Measurements from ENCODE around the gene SGMS1. TPM values are rescaled to one million over a fixed set of nuclear protein-coding genes. Genes with fewer than 3 reads are reported as not detected.

Gene SGMS1
- total RNA-seq, 1 experiment from 2014 or later: 20.4 TPM

GRCh38 chr10:50469288-50469687 is 154.5 kb downstream of the SGMS1 start:
- Histone ChIP-seq H3K79me2 (ENCODE audit: insufficient read depth, low read length) (no peaks in the 10 kb centered on the region), H3K9me3 (ENCODE audit: control insufficient read depth, low read depth, low read length) (no peaks in the 10 kb centered on the region), H2AK5ac (ENCODE audit: insufficient read length, low read length) (no peak overlapping the region), H2BK15ac (ENCODE audit: low read depth, low read length) (no peak overlapping the region), H4K91ac (ENCODE audit: insufficient read length, low read depth, low read length) (no peak overlapping the region), H3K4ac (ENCODE audit: low read depth, low read length) (no peak overlapping the region), H3K56ac (ENCODE audit: insufficient read length, low read depth, low read length) (no peak overlapping the region), H3K9ac (ENCODE audit: extremely low read depth, insufficient read length, low read length) (no peak overlapping the region), H3K23me2 (ENCODE audit: insufficient read length, low read depth, low read length, poor library complexity, severe bottlenecking) (no peaks in the 10 kb centered on the region), H4K20me1 (ENCODE audit: control insufficient read depth, insufficient read depth, insufficient read length) (no peaks in the 10 kb centered on the region), H3K4me2 (ENCODE audit: insufficient read depth, insufficient read length, low read length) (no peak overlapping the region), H4K5ac (ENCODE audit: insufficient read length, low read depth, low read length) (no peak overlapping the region), H3K79me1 (ENCODE audit: insufficient read depth, low read depth, low read length, poor library complexity, severe bottlenecking) (no peaks in the 10 kb centered on the region), H2BK120ac (ENCODE audit: low read depth, low read length, poor library complexity, severe bottlenecking) (no peak overlapping the region), H3K14ac (ENCODE audit: insufficient read depth, low read length) (no peak overlapping the region), H3K27ac (ENCODE audit: insufficient read length, low read depth, low read length) (no peak overlapping the region), H2AFZ (ENCODE audit: low read length) (no peak overlapping the region), H3T11ph (ENCODE audit: low read length) (no peak overlapping the region), H3K27me3 (ENCODE audit: insufficient read depth, low read length) (no peaks in the 10 kb centered on the region), H4K8ac (replicated peaks; ENCODE audit: insufficient read length, low read depth, low read length) (no peak overlapping the region), H3K18ac (ENCODE audit: insufficient read length, low read depth, low read length) (no peak overlapping the region), H3K4me1 (ENCODE audit: insufficient read depth, low read length) (peaks cover 3% of the 10 kb centered on the region; the same call in 1 of the 2 replicates), H2BK5ac (ENCODE audit: insufficient read length, low read length) (no peak overlapping the region), H2BK12ac (ENCODE audit: insufficient read length, low read depth, low read length) (no peak overlapping the region), H3K23ac (ENCODE audit: insufficient read length, low read depth, low read length) (no peak overlapping the region), H2BK20ac (ENCODE audit: low read depth, low read length, poor library complexity, severe bottlenecking) (no peak overlapping the region)
- WGBS (ENCODE audit: extremely low coverage, insufficient read length, low lambda C conversion rate): no CpG with 5 or more reads among the region's 1 CpG
- H3K36me3 Mint-ChIP-seq (ENCODE audit: insufficient read depth in 1 of 3, low read depth in 3 of 3): no peaks in the 10 kb centered on the region
- DNase-seq: no peak
- H3K27ac Mint-ChIP-seq: no peak overlapping the region; a peak in 1 of 7 replicates
- H3K4me1 Mint-ChIP-seq: peaks cover 43 to 51% of the 10 kb centered on the region in 2 experiments
- H3K9me3 Mint-ChIP-seq: no peaks in the 10 kb centered on the region
- TF ChIP-seq, protein P1, sequence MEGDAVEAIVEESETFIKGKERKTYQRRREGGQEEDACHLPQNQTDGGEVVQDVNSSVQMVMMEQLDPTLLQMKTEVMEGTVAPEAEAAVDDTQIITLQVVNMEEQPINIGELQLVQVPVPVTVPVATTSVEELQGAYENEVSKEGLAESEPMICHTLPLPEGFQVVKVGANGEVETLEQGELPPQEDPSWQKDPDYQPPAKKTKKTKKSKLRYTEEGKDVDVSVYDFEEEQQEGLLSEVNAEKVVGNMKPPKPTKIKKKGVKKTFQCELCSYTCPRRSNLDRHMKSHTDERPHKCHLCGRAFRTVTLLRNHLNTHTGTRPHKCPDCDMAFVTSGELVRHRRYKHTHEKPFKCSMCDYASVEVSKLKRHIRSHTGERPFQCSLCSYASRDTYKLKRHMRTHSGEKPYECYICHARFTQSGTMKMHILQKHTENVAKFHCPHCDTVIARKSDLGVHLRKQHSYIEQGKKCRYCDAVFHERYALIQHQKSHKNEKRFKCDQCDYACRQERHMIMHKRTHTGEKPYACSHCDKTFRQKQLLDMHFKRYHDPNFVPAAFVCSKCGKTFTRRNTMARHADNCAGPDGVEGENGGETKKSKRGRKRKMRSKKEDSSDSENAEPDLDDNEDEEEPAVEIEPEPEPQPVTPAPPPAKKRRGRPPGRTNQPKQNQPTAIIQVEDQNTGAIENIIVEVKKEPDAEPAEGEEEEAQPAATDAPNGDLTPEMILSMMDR (conservative IDR thresholded peaks at IDR 0.05): no peak
- no peak overlapping the region for H3K4me3 Mint-ChIP-seq
- no peaks in the 10 kb centered on the region for H3K27me3 Mint-ChIP-seq (ENCODE audit: low read depth)
